GM19240 (cell line): ENCODE data around the gene CLNK.

Experiments
- DNase-seq: peaks from one replicate; pipeline ENCODE4 v3.0.0; 2011; ENCODE audit warnings: low spot score; ENCODE audit not compliant: insufficient read length

Gene CLNK

GRCh38 chr4:10458177-10458576, 226.4 kb downstream of the CLNK start:
- DNase-seq = no peak

GRCh38 chr4:10457255-10457801, 227.2 kb downstream of the CLNK start, which contains the start of gene ZNF518B:
ZNF518B (minus strand) TSS chr4:10457426; CDS start chr4:10446328, 11,098 bp downstream.
- peak; percentile 61 for DNase-seq

- DNase-seq = peak; percentile 36
These were observed 227.8 kb downstream of the CLNK start for GRCh38 chr4:10456595-10457254.

GRCh38 chr4:10456260-10456594, 228.3 kb downstream of the CLNK start:
- no peak for DNase-seq

- DNase-seq = no peak
These were observed 229.4 kb downstream of the CLNK start for GRCh38 chr4:10455133-10455532.

- no peak for DNase-seq
These were observed 229.8 kb downstream of the CLNK start for GRCh38 chr4:10454726-10455125.

GRCh38 chr4:10454121-10454520, 230.4 kb downstream of the CLNK start:
- no peak for DNase-seq

- DNase-seq = no peak
These were observed 235.6 kb downstream of the CLNK start for GRCh38 chr4:10448991-10449390.

- no peak for DNase-seq
These were observed 241.6 kb downstream of the CLNK start for GRCh38 chr4:10442976-10443375.

GRCh38 chr4:10441512-10441911, 243.1 kb downstream of the CLNK start:
- DNase-seq = no peak

GRCh38 chr4:10438924-10439323, 245.6 kb downstream of the CLNK start:
- no peak for DNase-seq

- no peak for DNase-seq
These were observed 246.8 kb downstream of the CLNK start for GRCh38 chr4:10437735-10438134.
